Stomach (tissue), 9 donors: ENCODE results near the gene SCNN1B. TPM values are rescaled to one million over a fixed set of nuclear protein-coding genes. Genes with fewer than 3 reads are reported as not detected.
A peak's percentile ranks its signal among the peaks of the same experiment; 100 is the strongest.

Source experiments
- DNase-seq, 2 donors: peaks; one replicate each; pipeline versions ENCODE4 v3.0.0 to v3.0.0-alpha.2; 2013 to 2019
- H3K27ac ChIP-seq, 5 donors: fragments of 200-600 bp in 4 of 5; sonication (generic) in 4 of 5; one replicate each; pipeline ENCODE4 v1.5.1; 2013 to 2019; ENCODE audit warnings: mild to moderate bottlenecking in 1 of 5, moderate library complexity in 1 of 5
- H3K27me3 ChIP-seq, 3 donors: fragments of 200-600 bp; sonication (generic); one replicate each; pipeline ENCODE4 v1.5.1; 2017 to 2019; ENCODE audit warnings: mixed run types in 1 of 3
- H3K36me3 ChIP-seq, 4 donors: fragments of 200-600 bp; sonication (generic); 1 replicate in 3 of 4; 2 replicates in 1 of 4; pipeline ENCODE4 v1.5.1; 2016 to 2019
- H3K4me1 ChIP-seq, 4 donors: fragments of 200-600 bp; sonication (generic); one replicate each; pipeline ENCODE4 v1.5.1; 2016 to 2019
- H3K4me3 ChIP-seq, 4 donors: fragments of 200-600 bp; sonication (generic) in 3 of 4; one replicate each; pipeline ENCODE4 v1.5.1; 2016 to 2019; ENCODE audit warnings: mild to moderate bottlenecking in 1 of 4
- H3K9me3 ChIP-seq, 4 donors: fragments of 200-600 bp; sonication (generic); one replicate each; pipeline ENCODE4 v1.5.1; 2016 to 2019
- CTCF ChIP-seq, 7 experiments: fragments of 450-650 bp in 4 of 7; fragments of 200-600 bp in 3 of 7; sonication (generic) in 3 of 7; IDR thresholded peaks; one replicate each; pipeline ENCODE4 v1.5.1; 2016 to 2019; ENCODE audit warnings: antibody characterized with exemption in 7 of 7, control low read depth in 2 of 7, mild to moderate bottlenecking in 1 of 7
- EP300 ChIP-seq: sonication (generic); formaldehyde crosslinking; IDR thresholded peaks from one replicate; pipeline ENCODE4 v1.6.1; 2017; ENCODE audit warnings: antibody characterized with exemption
- POLR2A ChIP-seq, 4 donors: fragments of 450-650 bp; IDR thresholded peaks; one replicate each; pipeline ENCODE4 v1.6.1; 2016; ENCODE audit warnings: antibody characterized with exemption in 4 of 4, control low read depth in 2 of 4, mild to moderate bottlenecking in 1 of 4, moderate library complexity in 1 of 4
- POLR2AphosphoS5 ChIP-seq, 3 donors: sonication (generic); formaldehyde crosslinking; IDR thresholded peaks; one replicate each; pipeline ENCODE4 v1.6.1; 2016; ENCODE audit warnings: antibody characterized with exemption in 3 of 3
- WGBS, 5 donors: extraction: QIAGEN DNeasy Blood & Tissue Kit in 3 of 5; methylation state at CpG; one replicate each; pipeline versions ENCODE4 v1.1.5 to v1.1.7; 2013 to 2018; 5-methylcytosine and 5-hydroxymethylcytosine counted together
- intact Hi-C: fragments of 100-400 bp; cut with DNase I; formaldehyde crosslinking; loops from one replicate; pipeline ENCODE4 v1.15.1; 2023; ENCODE audit warnings: low total_unique reads
- polyA plus RNA-seq, 3 donors: library from polyadenylated mRNA; stranded (reverse); fragments of 200-250 nt; gene quantifications; one replicate each; pipeline ENCODE4 v1.2.3, GENCODE V29; 2013
- total RNA-seq, 5 donors: library from RNA; depleted of rRNA; stranded (reverse); fragments of >200 nt; gene quantifications; one replicate each; pipeline versions ENCODE4 v1.1.0 to v1.2.3, GENCODE V29; 2014 to 2016
- donor health status: healthy with polysubstance abuse.
- donor health status: Bipolar disorder and iron deficiency.
- donor health status: healthy.

The SCNN1B gene
- total and polyA plus RNA-seq, 8 donors: 4.1 to 97.3 (median 21.8) TPM

GRCh38 chr16:23391381-23392222 is 89.5 kb downstream of the SCNN1B start:
- 87 to 96% (median 92%) methylated on average over 10 to 17 of the region's 17 CpGs for WGBS, 5 donors
- Histone ChIP-seq H3K9me3 (no peaks in the 10 kb centered on the region), H3K27me3 (no peaks in the 10 kb centered on the region), H3K4me1 (no peaks in the 10 kb centered on the region), H3K36me3 (peaks cover 35 to 93% (median 89%) of the 10 kb centered on the region in 4 donors), H3K4me3 (no peak overlapping the region), H3K27ac (no peak overlapping the region)
- no peak for TF ChIP-seq POLR2AphosphoS5 (IDR thresholded peaks at IDR 0.05)
- no peak for TF ChIP-seq CTCF (IDR thresholded peaks at IDR 0.05)
- TF ChIP-seq POLR2A (IDR thresholded peaks at IDR 0.05): no peak
- no peak for TF ChIP-seq EP300
- intact Hi-C loops: no loop called here
- no peak for DNase-seq

GRCh38 chr16:23392223-23392600 is 90.1 kb downstream of the SCNN1B start:
- Histone ChIP-seq H3K27ac (no peak overlapping the region), H3K36me3 (peaks cover 40 to 99% (median 96%) of the 10 kb centered on the region in 4 donors), H3K9me3 (no peaks in the 10 kb centered on the region), H3K4me1 (no peaks in the 10 kb centered on the region), H3K27me3 (no peaks in the 10 kb centered on the region), H3K4me3 (no peak overlapping the region)
- 80 to 98% (median 95%) methylated on average over 1 to 6 of the region's 6 CpGs for WGBS, 5 donors
- intact Hi-C loops: no loop called here
- no peak for DNase-seq
- no peak for TF ChIP-seq POLR2AphosphoS5 (IDR thresholded peaks at IDR 0.05)
- no peak for TF ChIP-seq EP300

- no peak for DNase-seq
- no peak for TF ChIP-seq POLR2AphosphoS5 (IDR thresholded peaks at IDR 0.05)
- no peak for TF ChIP-seq POLR2A (IDR thresholded peaks at IDR 0.05)
- no peak for TF ChIP-seq EP300
- no peak for TF ChIP-seq CTCF (IDR thresholded peaks at IDR 0.05)
- H3K27me3 ChIP-seq: no peaks in the 10 kb centered on the region
- intact Hi-C loops: no loop called here
- H3K9me3 ChIP-seq: no peaks in the 10 kb centered on the region
- H3K4me3 ChIP-seq: no peak overlapping the region
- 76 to 83% (median 77%) methylated on average over 4 of the region's 4 CpGs for WGBS, 5 donors
- peaks cover 0 to 3% (median under 1%) of the 10 kb centered on the region in 4 donors for H3K4me1 ChIP-seq
- H3K36me3 ChIP-seq: peaks cover 53 to 99% (median 97%) of the 10 kb centered on the region in 4 donors
- peak overlapping the region in 3 of 5 donors; percentile 15 to 47 (median 29) for H3K27ac ChIP-seq
Measured at GRCh38 chr16:23394141-23394831, 92.2 kb downstream of the SCNN1B start.

- WGBS, 5 donors: 95 to 100% (median 97%) methylated on average over 6 of the region's 6 CpGs
- no peak for TF ChIP-seq EP300
- no peak for TF ChIP-seq CTCF (IDR thresholded peaks at IDR 0.05)
- TF ChIP-seq POLR2A (IDR thresholded peaks at IDR 0.05): no peak
- no peak for TF ChIP-seq POLR2AphosphoS5 (IDR thresholded peaks at IDR 0.05)
- H3K27me3 ChIP-seq: no peaks in the 10 kb centered on the region
- no peak overlapping the region for H3K4me3 ChIP-seq
- no peak for DNase-seq
- peaks cover 0 to 5% (median 2%) of the 10 kb centered on the region in 4 donors for H3K4me1 ChIP-seq
- H3K27ac ChIP-seq: no peak overlapping the region
- H3K9me3 ChIP-seq: no peaks in the 10 kb centered on the region
- peaks cover 46 to 99% (median 97%) of the 10 kb centered on the region in 4 donors for H3K36me3 ChIP-seq
- intact Hi-C loops: no loop called here
Measured at GRCh38 chr16:23395732-23396131, 93.6 kb downstream of the SCNN1B start.
